Measurements from ENCODE around the gene SPI1.
A peak's percentile ranks its signal among the peaks of the same experiment; 100 is the strongest.

The SPI1 gene

GRCh38 chr11:47356129-47356997, 22.0 kb downstream of the SPI1 start:
- DNase-seq: no peak

GRCh38 chr11:47355283-47356128, 22.8 kb downstream of the SPI1 start:
- peak; percentile 95 for DNase-seq

- peak; percentile 19 for DNase-seq
Observed at GRCh38 chr11:47354913-47355282, 23.4 kb downstream of the SPI1 start.

GRCh38 chr11:47353978-47354774, 24.2 kb downstream of the SPI1 start:
- DNase-seq: no peak

GRCh38 chr11:47352556-47352955, 25.8 kb downstream of the SPI1 start, which contains the start of gene MYBPC3:
Gene MYBPC3, minus strand, starts transcription at chr11:47352702. Its CDS starts 55 bp downstream, at chr11:47352647.
- DNase-seq: no peak

- no peak for DNase-seq
Observed at GRCh38 chr11:47351156-47352126, 26.9 kb downstream of the SPI1 start.

- DNase-seq: no peak
Observed at GRCh38 chr11:47350315-47350714, 28.0 kb downstream of the SPI1 start.

- no peak for DNase-seq
Observed at GRCh38 chr11:47349521-47350095, 28.7 kb downstream of the SPI1 start.

- DNase-seq: peak; percentile 57
Observed at GRCh38 chr11:47348859-47349258, 29.5 kb downstream of the SPI1 start.

- no peak for DNase-seq
Observed at GRCh38 chr11:47348131-47348802, 30.1 kb downstream of the SPI1 start.

GRCh38 chr11:47347137-47347536, 31.2 kb downstream of the SPI1 start:
- no peak for DNase-seq

GRCh38 chr11:47345890-47346563, 32.3 kb downstream of the SPI1 start:
- DNase-seq: no peak

GRCh38 chr11:47342854-47343253, 35.5 kb downstream of the SPI1 start:
- no peak for DNase-seq

- no peak for DNase-seq
Observed at GRCh38 chr11:47342036-47342803, 36.1 kb downstream of the SPI1 start.

GRCh38 chr11:47340980-47341775, 37.2 kb downstream of the SPI1 start:
- DNase-seq: no peak

- no peak for DNase-seq
Observed at GRCh38 chr11:47340010-47340409, 38.3 kb downstream of the SPI1 start.

GRCh38 chr11:47338396-47339241, 39.7 kb downstream of the SPI1 start:
- no peak for DNase-seq
